OCI-M2 (cell line): ENCODE measurements around the gene OXGR1.
"Not testable (repeated sequence)": the region's sequence is repeated elsewhere in the genome, so short reads cannot be mapped to it uniquely, and the experiment has no call there.

Experiments used
- DNase-seq: peaks from one replicate; lab custom pipeline; 2025; ENCODE audit not compliant: unreplicated experiment; lab: John Stamatoyannopoulos, UW

The OXGR1 gene

DNA sequence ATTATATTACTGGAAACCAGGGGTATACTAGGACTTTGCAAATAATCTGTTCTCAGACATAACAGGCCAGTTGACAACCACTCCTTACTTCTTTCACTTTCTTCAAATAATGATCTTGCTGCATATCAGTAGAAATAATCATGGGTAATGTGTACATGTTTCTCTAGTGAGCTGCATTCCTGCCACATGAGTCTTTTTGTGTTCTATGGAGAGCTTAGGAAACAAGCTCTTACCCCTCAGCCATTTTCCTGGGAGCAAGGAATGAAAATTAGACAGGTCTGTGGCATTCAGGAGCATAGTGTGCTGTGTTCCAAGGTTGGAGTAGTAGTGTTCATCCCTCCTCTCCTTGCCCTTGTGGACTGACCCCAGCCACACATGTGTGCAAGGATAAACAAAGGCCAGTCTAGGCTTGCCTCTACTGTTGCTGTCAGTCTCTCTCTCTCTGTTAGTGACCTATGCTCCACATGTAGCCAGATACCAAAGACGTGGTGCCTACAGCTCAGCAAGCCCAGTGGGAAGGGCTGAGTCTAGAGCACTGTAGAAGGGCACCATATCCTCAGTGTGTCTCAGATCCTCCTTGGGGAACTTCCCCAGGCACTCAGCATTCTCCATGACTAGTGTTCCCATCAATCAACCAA, 11.5 kb upstream of the OXGR1 start:
- DNase-seq: no peak

GRCh38 chr13:97004886-97005285, 10.6 kb upstream of the OXGR1 start:
- DNase-seq: no peak

DNA sequence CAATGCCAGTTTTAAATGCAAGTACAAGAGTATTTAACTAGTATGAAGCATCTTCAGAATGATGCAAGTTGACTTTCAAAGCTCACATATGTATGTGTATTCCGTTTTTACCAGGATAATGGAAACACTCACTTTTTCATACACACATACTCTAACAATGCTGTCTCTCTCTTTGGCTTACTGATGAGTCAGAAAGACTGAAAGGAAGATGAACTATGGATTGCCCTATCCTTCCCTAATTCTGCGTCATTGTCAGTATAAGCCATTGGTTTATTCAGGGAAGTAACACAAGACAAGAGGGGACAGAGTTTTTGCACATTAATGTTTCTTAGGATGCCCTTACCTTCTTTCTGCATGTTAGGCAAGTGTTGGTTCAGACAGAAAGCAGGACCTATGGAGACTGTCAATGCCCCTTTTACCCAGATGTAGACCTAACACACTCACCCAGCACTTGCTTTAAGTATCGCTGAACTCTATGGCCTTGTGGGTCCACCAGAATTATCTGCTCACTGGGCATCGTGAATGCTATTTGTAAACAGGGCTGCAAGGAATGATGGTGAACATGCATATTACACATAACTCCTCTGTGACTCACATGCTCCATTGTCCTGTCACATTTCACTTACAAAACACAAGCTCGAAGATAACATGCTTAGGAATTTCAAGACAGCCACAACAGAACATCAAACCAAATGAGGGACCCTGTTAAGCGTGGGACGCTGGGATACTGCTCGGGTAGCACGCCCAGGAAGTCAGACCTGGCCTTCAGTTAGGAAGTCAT, 10.0 kb upstream of the OXGR1 start:
- no peak for DNase-seq

GRCh38 chr13:97003071-97003470, 8.8 kb upstream of the OXGR1 start:
- DNase-seq: no peak

GRCh38 chr13:97002581-97002980, 8.3 kb upstream of the OXGR1 start:
- no peak for DNase-seq

DNA sequence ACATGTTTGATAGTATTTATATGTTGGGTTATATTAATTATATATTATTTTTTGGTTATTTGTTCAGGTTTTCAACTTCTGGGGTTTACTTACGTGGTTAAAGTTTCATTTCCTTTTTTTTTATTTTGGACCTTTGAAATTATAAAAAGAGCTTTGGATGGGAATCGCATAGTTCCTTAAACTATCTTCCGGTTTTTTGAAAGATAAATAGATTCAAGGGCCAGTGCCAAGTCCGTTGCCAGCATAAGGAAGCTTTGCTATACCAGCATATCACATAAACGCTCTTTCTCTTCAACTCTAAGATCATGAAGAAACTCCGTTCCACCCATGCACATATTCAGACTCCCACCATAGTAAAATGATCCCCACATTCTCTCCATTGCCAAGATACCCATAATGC, 7.4 kb upstream of the OXGR1 start:
- no peak for DNase-seq

GRCh38 chr13:97000295-97000925, 6.1 kb upstream of the OXGR1 start:
- DNase-seq: no peak

GRCh38 chr13:96999091-96999490, 4.8 kb upstream of the OXGR1 start:
- no peak for DNase-seq

GRCh38 chr13:96998051-96998450, 3.8 kb upstream of the OXGR1 start:
- DNase-seq: no peak

DNA sequence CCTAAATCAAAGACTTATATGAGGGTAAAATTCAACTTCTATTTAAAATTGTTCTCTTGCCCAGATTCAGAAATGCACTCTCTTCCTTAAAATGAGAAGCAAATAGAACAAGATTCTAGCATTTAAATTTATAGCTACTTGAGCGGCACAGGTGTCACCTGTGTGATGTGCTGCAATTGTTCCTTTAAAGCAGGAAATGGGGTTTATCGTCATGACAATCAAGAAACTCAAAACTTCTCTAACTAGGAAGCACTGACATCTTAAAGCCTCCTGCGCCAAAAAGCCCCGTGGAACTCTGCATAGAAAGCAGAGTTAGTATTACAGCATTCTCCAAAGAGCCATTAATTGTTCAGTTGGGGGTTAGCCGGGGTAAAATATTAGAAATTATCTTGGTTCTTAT, 2.6 kb upstream of the OXGR1 start:
- no peak for DNase-seq

DNA sequence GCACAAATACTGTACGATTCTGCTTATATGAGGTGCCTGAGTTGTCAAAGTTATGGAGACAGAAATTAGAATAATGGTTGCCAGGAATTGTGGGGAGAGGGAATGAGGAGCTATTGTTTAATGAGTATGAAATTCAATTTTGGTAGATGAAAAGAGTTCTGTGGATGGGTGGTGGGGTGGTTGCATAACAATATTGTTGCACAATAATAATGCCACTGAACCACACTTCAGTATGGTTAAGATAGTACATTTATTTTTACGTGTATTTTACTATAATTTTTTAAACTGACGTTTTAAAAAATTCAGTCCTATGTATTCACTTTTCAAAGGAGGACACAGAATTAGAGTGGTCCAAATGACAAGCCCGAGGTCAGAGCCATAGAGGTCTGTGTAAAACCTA, 1.8 kb upstream of the OXGR1 start:
- no peak for DNase-seq

DNA sequence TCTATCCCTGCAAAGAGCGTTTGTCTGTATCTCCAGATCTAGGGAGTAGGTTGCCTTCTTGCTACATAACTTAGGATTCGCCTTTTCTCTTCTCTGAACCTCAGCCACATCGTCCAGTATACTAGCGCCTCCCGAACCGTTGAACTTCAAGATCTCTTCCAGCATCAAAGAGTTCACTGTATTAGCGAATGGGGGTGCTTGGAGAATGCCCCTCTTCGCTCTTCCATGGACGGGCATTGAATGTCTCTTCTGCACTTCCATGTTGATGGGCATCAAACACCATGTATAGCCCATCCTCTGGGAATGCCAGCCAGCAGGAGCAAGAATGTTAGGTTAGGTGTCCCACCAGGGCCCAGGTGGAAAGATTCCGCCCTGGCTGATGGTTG, 575 bp upstream of the OXGR1 start:
- no peak for DNase-seq

- DNase-seq: no peak
Observed at GRCh38 chr13:96993634-96994016, 651 bp downstream of the OXGR1 start.

- no peak for DNase-seq
Observed at GRCh38 chr13:96992633-96993032, 1.6 kb downstream of the OXGR1 start.

DNA sequence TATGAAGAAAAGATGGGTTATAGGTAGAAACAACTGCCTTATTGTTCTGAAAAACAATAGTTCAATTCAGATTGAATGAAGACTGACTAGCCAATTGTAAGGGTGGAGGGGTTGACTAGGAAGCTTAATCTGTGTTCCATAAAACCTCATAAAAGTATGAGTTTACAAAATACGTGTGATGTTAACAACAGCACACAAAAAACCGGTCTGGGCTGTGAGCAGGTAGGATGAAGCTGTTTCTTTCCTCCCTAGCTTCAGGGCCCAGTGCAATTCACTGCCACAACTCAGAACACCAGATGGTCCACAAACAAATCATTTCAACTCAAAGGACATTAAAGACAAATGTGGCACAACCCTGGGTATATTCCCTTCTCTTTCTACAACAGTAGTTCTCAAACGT, 3.2 kb downstream of the OXGR1 start:
- no peak for DNase-seq

GRCh38 chr13:96988441-96988840, 5.8 kb downstream of the OXGR1 start:
- DNase-seq: no peak

DNA sequence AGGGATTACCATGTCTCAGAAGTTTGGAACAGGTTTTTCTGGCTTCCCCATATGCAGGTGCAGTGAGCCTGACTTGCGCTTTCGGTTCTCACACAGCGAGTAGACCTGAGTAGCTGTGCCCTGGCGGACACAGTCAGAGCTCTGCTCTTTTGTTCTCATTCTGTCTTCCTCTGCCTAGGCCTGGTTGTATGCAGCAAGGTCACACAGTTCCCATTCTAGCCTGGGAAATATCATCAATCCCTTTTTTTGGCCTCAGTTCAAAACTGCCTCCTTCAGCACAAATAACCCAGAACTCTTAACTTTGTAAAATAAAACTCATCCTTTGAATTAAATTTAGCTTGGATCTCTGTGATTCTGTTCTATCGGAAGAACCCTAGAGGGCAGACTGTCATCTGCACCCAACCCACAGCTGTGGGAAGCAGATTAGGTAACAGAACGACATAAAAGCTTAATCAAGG, 10.2 kb downstream of the OXGR1 start:
- no peak for DNase-seq

DNA sequence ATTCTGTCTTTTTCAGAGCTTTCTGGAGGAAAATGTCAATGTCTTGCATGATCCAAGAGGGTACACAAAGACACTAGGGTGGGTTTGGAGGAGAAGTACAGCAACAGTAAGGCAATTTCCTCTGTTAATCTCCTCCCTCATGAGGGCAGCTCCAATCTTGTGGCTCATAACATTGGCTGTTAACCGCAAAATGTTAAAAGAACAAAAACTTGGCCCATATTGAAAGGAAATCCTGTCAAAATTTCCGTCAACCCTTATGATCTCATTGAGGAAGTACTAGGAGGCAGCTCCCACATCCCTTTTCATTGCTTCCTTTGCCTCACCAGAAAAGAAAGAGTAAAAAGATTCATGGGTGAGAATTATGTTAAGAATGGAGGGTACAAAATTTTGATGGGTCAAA, 11.6 kb downstream of the OXGR1 start:
- no peak for DNase-seq

DNA sequence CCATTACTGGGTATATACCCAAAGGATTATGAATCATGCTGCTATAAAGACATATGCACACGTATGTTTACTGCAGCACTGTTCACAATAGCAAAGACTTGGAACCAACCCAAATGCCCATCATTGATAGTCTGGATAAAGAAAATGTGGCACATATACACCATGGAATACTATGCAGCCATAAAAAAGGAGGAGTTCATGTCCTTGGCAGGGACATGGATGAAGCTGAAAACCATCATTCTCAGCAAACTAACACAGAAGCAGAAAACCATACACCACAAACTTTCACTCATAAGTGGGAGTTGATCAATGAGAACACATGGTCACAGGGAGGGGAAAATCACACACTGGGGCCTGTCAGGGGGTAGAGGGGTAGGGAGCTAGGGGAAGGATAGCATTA, 14.4 kb downstream of the OXGR1 start:
- DNase-seq: not testable (repeated sequence)

GRCh38 chr13:96968027-96968426, 26.2 kb downstream of the OXGR1 start:
- DNase-seq: no peak

- DNase-seq: no peak
Observed at GRCh38 chr13:96967248-96967745, 27.0 kb downstream of the OXGR1 start.

- no peak for DNase-seq
Observed at GRCh38 chr13:96966415-96967102, 27.7 kb downstream of the OXGR1 start.
